K562 (cell line): ENCODE results near the gene CUX1. TPM values are rescaled to one million over a fixed set of nuclear protein-coding genes. Genes with fewer than 3 reads are reported as not detected.

Experiments
- CLOCK ChIP-seq: fragments of 250-450 bp; sonication (Bioruptor Pico); IDR thresholded peaks from 2 replicates; pipeline ENCODE4 v1.4.0; 2020; ENCODE audit warnings: mild to moderate bottlenecking, moderate library complexity, borderline replicate concordance
- STAT6 ChIP-seq: sonication (generic); formaldehyde crosslinking; IDR thresholded peaks from 2 replicates; pipeline ENCODE4 v1.8.1; 2023; ENCODE audit warnings: mild to moderate bottlenecking, missing genetic modification reagents
- ZNF449 ChIP-seq: fragments of 250-450 bp; sonication (Bioruptor Pico); IDR thresholded peaks from 2 replicates; pipeline ENCODE4 v1.8.0; 2022; ENCODE audit warnings: moderate library complexity, mild to moderate bottlenecking, inconsistent platforms
- polyA plus RNA-seq, 8 experiments: library from polyadenylated mRNA; depleted of rRNA in 4 of 8; stranded (reverse) in 5 of 8; unstranded in 3 of 8; fragments of >200 nt; fragmentation: Nextera tagmentation in 2 of 8; fragmentation: Illumina TruSeq in 1 of 8; extraction: Ambion mirVana in 2 of 8; extraction: Trizol in 1 of 8; gene quantifications; 2 replicates each; pipeline versions ENCODE4 v1.2.1 to v1.2.3, GENCODE V29; 2011 to 2014; ENCODE audit warnings: inconsistent platforms in 1 of 8, missing spikeins in 1 of 8
- total RNA-seq, 7 experiments: library from RNA; depleted of rRNA in 6 of 7; stranded (reverse); fragments of >200 nt in 6 of 7; fragmentation: Illumina TruSeq in 2 of 7; extraction: Trizol in 2 of 7; gene quantifications; 2 replicates each; pipeline versions ENCODE4 v1.2.1 to v1.2.3, GENCODE V29; 2011 to 2021; ENCODE audit warnings: low replicate concordance in 1 of 7

Gene CUX1
- total and polyA plus RNA-seq, 9 of the 15 experiments (the other 6 are each of a cell fraction or from before 2014, with no cell fraction given), result 3.6 to 55.3 (median 25.2) TPM

DNA sequence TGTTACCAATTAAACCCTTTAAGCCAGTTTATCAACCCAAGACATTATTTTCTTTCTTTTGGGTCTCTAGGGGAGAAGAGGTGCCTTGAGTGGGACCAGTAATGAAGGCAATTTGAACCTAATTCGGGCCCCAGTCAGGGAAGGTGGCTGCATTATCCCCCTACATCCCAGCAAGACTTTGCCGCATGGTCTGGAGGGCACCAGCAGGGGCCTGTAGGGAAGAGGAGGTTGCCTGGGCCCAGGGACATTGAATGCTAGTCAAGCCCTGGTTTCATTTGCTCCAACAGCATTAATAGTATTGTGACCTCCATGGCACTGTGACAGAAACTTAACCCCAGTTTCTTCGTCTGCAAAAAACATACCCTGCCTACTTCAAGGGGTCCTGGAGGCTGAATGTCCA lies 108.8 kb downstream of the CUX1 start (continued):
- no peak for TF ChIP-seq CLOCK (CRISPR knock-in tag)
- no peak for TF ChIP-seq ZNF449 (CRISPR knock-in tag)
- TF ChIP-seq STAT6 (CRISPR knock-in tag), result no peak
